NCI-H146 treated with DMSO at 0.1 percent for 48 hours (cell line): ENCODE results near the gene SNRNP70.
A peak's percentile ranks its signal among the peaks of the same experiment; 100 is the strongest.
"Not testable (repeated sequence)": the region's sequence is repeated elsewhere in the genome, so short reads cannot be mapped to it uniquely, and the experiment has no call there.

Experiments
- DNase-seq: peaks from one replicate; lab custom pipeline; 2025; ENCODE audit not compliant: unreplicated experiment; lab: John Stamatoyannopoulos, UW

The SNRNP70 gene, protein sequence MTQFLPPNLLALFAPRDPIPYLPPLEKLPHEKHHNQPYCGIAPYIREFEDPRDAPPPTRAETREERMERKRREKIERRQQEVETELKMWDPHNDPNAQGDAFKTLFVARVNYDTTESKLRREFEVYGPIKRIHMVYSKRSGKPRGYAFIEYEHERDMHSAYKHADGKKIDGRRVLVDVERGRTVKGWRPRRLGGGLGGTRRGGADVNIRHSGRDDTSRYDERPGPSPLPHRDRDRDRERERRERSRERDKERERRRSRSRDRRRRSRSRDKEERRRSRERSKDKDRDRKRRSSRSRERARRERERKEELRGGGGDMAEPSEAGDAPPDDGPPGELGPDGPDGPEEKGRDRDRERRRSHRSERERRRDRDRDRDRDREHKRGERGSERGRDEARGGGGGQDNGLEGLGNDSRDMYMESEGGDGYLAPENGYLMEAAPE

GRCh38 chr19:49085020-49085867 lies at the start of gene SNRNP70:
SNRNP70 (plus strand) TSS chr19:49085451; CDS start chr19:49086415, 964 bp downstream.
- peak; percentile 98 for DNase-seq

GRCh38 chr19:49036815-49037214 lies 48.4 kb upstream of the SNRNP70 start, which contains the start of gene CGB1:
CGB1 (minus strand) TSS chr19:49036895; CDS start chr19:49036711, 184 bp downstream.
- DNase-seq = peak; percentile 31

DNA sequence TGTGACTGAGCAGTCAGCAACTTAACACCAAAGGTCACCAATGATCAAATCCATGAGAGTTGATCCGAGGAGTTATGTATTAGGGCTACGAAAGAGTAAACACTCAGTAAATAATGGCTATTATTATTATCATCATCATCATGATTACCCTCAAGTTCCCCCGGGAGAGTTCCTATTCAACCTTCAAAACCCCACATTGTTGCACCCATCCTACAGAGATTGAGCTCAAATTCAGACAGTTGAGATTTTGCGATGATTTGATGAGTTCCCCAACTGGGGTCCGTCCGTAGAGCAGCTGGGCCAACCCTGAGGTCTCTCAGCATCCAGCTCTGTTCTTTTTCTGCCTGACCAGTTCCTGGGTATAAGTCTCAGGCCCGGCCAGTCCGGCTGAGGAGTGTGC lies 47.1 kb upstream of the SNRNP70 start:
- DNase-seq = not testable (repeated sequence)

DNA sequence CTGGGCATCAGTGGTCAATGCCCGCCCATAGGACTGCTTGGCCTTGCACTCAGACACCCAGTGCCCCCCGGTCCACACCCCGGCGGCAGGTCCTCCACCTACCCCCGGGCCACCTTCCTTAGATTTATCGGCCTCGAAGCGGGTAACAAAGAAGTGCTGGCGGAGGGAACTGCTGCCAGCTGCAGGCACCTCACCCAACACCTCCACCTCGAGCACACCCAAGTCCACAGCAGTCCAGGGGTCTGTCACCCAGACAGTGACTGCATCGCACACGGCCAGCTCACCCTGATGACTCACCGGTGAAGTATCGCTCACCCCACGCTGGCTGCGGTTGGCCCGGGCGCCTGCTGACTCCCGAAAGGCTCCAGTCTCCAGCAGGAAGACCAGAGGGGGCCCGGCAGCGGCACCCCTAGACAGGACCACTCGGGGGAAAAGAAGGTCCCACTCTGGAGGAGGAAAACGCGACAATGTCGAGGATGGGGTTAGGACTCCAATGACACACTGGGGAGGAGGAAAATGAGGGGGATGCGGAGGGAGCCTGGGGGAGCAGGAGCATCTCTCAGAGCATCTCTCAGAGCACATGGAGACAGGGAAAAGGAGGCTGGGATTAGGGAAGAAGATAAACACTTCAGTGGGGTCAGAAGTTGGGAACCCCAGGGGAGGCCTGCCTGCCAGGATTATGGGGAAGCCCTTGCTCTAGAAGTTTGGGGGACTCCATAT lies 46.5 kb upstream of the SNRNP70 start:
- DNase-seq = not testable (repeated sequence)

DNA sequence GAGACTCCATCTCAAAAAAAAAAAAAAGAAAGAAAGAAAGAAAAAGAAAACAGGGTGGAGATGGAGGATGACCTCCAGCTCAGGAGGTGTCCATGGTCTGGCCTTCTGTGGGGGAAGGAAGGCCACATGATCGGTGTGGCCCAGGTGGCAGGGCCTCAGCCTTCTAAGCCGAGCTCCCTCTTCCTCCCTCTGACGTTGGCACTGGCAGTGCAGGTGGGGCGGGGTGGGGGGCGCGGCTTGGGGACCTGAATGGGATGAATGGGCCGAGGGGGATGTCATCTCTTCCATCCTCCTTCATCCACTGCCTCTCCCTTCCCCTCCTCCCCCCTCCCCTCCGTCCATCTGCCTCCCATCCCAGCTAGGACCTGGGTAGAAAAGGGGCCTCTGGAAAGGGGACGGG lies 45.5 kb upstream of the SNRNP70 start:
- not testable (repeated sequence) for DNase-seq

DNA sequence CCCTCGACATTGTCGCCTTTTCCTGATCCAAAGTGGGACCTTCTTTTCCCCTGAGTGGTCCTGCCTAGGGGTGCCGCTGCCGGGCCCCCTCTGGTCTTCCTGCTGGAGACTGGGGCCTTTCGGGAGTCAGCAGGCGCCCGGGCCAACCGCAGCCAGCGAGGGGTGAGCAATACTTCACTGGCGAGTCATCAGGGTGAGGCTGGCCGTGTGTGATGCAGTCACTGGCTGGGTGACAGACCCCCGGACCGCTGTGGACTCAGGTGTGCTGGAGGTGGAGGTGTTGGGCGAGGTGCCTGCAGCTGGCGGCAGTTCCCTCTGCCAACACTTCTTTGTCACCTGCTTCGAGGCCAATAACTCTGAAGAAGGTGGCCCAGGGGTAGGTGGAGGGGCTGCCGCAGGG lies 43.1 kb upstream of the SNRNP70 start:
- DNase-seq = no peak

DNA sequence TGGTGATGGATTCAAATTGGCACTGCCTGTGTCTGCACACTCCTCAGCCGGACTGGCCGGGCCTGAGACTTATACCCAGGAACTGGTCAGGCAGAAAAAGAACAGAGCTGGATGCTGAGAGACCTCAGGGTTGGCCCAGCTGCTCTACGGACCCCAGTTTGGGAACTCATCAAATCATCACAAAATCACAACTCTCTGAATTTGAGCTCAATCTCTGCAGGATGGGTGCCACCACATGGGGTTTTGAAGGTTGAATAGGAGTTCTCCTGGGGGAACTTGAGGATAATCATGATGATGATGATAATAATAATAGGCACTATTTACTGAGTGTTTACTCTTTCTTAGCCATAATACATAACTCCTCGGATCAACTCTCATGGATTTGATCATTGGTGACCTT lies 42.6 kb upstream of the SNRNP70 start:
- DNase-seq = not testable (repeated sequence)

DNA sequence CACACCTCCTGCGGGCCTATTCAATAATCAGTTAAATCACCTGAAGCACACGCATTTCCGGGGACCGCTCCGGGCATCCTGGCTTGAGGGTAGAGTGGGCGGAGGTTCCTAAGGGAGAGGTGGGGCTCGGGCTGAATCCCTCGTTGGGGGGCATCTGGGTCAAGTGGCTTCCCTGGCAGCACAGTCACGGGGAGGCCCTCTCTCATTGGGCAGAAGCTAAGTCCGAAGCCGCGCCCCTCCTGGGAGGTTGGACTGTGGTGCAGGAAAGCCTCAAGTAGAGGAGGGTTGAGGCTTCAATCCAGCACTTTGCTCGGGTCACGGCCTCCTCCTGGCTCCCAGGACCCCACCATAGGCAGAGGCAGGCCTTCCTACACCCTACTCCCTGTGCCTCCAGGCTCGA lies 41.7 kb upstream of the SNRNP70 start, which contains the start of gene CGB5:
Gene CGB5, plus strand, starts transcription at position 301 of the 400 bp plus-strand sequence. CDS start 362 bp downstream, outside the sequence.
- DNase-seq = not testable (repeated sequence)

GRCh38 chr19:49049011-49049410 lies 36.2 kb upstream of the SNRNP70 start, which contains the start of gene CGB8:
CGB8 (minus strand) TSS chr19:49049111; CDS start chr19:49048739, 372 bp downstream.
- DNase-seq = not testable (repeated sequence)

DNA sequence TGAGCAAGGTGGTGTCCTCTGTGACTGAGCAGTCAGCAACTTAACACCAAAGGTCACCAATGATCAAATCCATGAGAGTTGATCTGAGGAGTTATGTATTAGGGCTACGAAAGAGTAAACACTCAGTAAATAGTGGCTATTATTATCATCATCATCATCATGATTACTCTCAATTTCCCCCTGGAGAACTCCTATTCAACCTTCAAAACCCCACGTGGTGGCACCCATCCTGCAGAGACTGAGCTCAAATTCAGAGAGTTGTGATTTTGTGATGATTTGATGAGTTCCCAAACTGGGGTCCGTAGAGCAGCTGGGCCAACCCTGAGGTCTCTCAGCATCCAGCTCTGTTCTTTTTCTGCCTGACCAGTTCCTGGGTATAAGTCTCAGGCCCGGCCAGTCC lies 35.4 kb upstream of the SNRNP70 start:
- DNase-seq = not testable (repeated sequence)

- DNase-seq = not testable (repeated sequence)
Measured at GRCh38 chr19:49050376-49051033, 34.7 kb upstream of the SNRNP70 start.

DNA sequence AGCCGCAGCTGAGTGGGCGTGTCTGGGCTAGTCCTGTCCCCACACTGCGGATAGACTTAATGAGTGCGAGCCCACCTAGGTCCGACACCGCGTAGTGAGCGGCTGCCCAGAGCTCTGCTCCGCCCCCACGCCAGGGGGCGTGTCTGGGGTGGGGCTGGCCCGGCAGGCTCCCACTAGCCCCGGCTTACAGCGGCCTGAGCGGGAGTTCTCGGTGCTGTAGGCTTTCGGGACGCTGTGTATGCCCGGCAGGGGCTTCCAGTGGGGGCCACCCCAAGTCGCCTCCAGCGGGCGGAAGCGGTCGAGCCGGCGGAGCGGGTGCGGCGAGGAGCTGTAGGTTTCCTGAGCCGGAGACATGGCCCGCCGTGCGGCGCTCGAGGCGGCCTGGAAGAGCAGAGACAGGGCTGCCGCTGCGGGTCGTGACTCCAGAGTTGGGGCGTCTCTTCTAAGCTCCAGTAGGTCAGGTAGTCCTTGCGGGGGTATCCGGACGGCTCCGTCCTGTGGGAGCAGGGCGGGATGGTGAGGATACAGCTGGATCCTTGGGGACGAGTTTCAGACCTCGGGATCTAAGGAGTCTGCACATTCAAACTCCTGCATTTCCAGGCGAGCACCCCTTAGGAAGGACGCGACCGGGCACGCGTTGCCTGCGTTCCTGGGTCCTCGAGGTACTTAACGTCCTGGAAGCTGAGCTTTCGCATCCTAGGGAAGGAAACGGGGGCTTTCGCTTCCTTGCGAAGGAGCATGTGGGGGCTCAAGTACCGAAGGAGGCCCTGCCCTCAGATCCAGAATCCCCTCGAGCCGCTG lies 28.9 kb upstream of the SNRNP70 start:
- DNase-seq = peak; percentile 43

- not testable (repeated sequence) for DNase-seq
Measured at GRCh38 chr19:49056902-49057596, 28.2 kb upstream of the SNRNP70 start.

GRCh38 chr19:49057636-49058234 lies 27.5 kb upstream of the SNRNP70 start, which contains the start of gene CGB7:
CGB7 (minus strand) TSS chr19:49057749; CDS start chr19:49055375, 2,374 bp downstream.
- peak; percentile 43 for DNase-seq

DNA sequence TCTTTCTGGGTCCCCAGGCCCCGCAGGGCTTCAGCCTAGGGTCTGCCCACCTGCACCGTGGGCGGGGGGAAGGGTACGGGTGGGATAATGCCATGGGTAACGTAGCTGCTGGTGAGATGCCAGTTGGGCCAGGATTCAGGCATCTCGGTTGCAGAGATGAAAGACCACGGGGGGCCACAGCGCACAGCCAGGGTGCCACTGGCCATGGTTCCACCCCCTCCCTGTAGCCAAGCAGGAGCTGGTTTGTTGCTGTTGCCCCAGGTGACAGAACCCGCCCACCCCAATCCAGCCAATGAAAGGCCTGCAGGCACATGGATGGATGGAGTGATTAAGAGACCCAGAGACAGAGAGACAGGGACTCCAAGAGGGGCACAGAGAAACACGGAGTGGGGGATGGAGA lies 26.7 kb upstream of the SNRNP70 start:
- no peak for DNase-seq

DNA sequence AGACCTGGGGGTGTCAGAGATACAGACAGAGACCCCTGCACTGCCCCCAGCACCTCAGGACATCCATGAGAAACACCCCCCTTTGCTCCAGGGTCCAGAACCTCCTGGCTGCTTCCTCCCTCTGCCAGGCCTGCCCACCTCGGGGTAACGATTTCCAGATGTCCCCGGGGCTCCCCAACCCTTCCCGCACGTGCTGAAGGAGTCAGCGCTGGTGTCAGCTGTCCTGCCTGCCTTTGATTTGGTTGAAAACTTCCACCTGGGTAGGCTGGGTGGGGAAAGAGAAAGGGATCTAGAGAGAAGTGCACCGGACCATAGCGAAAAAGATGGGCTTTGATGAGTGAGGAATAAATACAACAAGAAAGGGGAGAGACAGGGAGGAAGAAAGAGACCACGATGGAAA lies 26.2 kb upstream of the SNRNP70 start:
- no peak for DNase-seq

GRCh38 chr19:49061000-49061399 lies 24.3 kb upstream of the SNRNP70 start:
- no peak for DNase-seq

DNA sequence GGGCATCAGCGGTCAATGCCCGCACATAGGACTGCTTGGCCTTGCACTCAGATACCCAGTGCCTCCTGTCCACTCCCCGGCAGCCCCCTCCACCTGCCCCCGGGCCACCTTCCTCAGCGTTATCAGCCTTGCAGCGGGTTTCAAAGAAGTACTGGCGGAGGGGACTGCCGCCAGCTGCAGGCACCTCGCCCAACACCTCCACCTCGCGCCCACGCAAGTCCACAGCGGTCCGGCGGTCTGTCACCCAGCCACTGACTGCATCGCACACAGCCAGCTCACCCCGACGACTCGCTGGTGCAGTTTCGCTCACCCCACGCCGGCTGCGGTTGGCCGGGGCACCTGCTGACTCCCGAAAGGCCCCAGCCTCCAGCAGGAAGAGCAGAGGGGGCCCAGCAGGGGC lies 23.8 kb upstream of the SNRNP70 start:
- no peak for DNase-seq
